ENCODE measurements around the gene SLC7A7. TPM values are rescaled to one million over a fixed set of nuclear protein-coding genes. Genes with fewer than 3 reads are reported as not detected.

Gene SLC7A7
- total and polyA plus RNA-seq, 2 of the 13 experiments (the other 11 are each of a cell fraction or from before 2014, with no cell fraction given): 0.13 to 0.63 TPM

- TF ChIP-seq FOXC1 (CRISPR knock-in tag; IDR thresholded peaks at IDR 0.05; ENCODE audit: borderline replicate concordance) (0 out of 2 replicates have a peak, but pooled peaks have one; percentile 36), RARG (CRISPR knock-in tag; IDR thresholded peaks at IDR 0.05; ENCODE audit: low read depth) (no peak), ZNF30 (CRISPR knock-in tag; IDR thresholded peaks at IDR 0.05) (no peak), ZNF670 (CRISPR knock-in tag; IDR thresholded peaks at IDR 0.05; ENCODE audit: borderline replicate concordance) (no peak), KLF9 (CRISPR knock-in tag; IDR thresholded peaks at IDR 0.05; ENCODE audit: low read depth) (no peak), ZBTB26 (CRISPR knock-in tag; IDR thresholded peaks at IDR 0.05; ENCODE audit: borderline replicate concordance) (no peak), KAT8 (CRISPR knock-in tag; IDR thresholded peaks at IDR 0.05) (0 out of 2 replicates have a peak, but pooled peaks have one; percentile 27), U2AF2 (IDR thresholded peaks at IDR 0.05; ENCODE audit: low read depth, low read length) (no peak), ZNF296 (CRISPR knock-in tag; conservative IDR thresholded peaks at IDR 0.05) (peak; percentile 41; the same call in 1 of the 2 replicates), ZNF784 (CRISPR knock-in tag; IDR thresholded peaks at IDR 0.05; ENCODE audit: borderline replicate concordance) (no peak), POGZ (CRISPR knock-in tag; IDR thresholded peaks at IDR 0.05) (no peak), MTF2 (CRISPR knock-in tag; IDR thresholded peaks at IDR 0.05; ENCODE audit: borderline replicate concordance) (no peak), YY1 (IDR thresholded peaks at IDR 0.05; ENCODE audit: insufficient read depth, insufficient replicate concordance, low read depth, low read length) (no peak), ZNF841 (CRISPR knock-in tag; IDR thresholded peaks at IDR 0.05; ENCODE audit: borderline replicate concordance) (no peak), HOXA3 (CRISPR knock-in tag; IDR thresholded peaks at IDR 0.05) (no peak), TEAD2 (CRISPR knock-in tag; IDR thresholded peaks at IDR 0.05) (no peak), GRHL1 (CRISPR knock-in tag; conservative IDR thresholded peaks at IDR 0.05) (no peak), ZSCAN31 (CRISPR knock-in tag; IDR thresholded peaks at IDR 0.05; ENCODE audit: low read depth) (no peak), ZZZ3 (CRISPR knock-in tag; IDR thresholded peaks at IDR 0.05; ENCODE audit: borderline replicate concordance) (peak; percentile 27; the same call in 1 of the 2 replicates), ZNF619 (CRISPR knock-in tag; IDR thresholded peaks at IDR 0.05) (no peak), RBM39 (IDR thresholded peaks at IDR 0.05; ENCODE audit: low read depth, low read length, poor library complexity, severe bottlenecking) (no peak), NFRKB (IDR thresholded peaks at IDR 0.05) (no peak), HNF1B (CRISPR knock-in tag; IDR thresholded peaks at IDR 0.05) (no peak), PHB2 (IDR thresholded peaks at IDR 0.05; ENCODE audit: partially characterized antibody) (no peak), TBX3 (IDR thresholded peaks at IDR 0.05; ENCODE audit: borderline replicate concordance) (no peak), ZNF224 (CRISPR knock-in tag; IDR thresholded peaks at IDR 0.05) (no peak)
Measured at GRCh38 chr14:22814941-22815713, at the start of gene SLC7A7 (continued).

All from HepG2 (cell line).